Measurements from ENCODE around the gene ASTN2. TPM values are rescaled to one million over a fixed set of nuclear protein-coding genes. Genes with fewer than 3 reads are reported as not detected.
A peak's percentile ranks its signal among the peaks of the same experiment; 100 is the strongest.

Gene ASTN2
- total RNA-seq, 1 donor from 2014 or later: 12.2 TPM

DNA sequence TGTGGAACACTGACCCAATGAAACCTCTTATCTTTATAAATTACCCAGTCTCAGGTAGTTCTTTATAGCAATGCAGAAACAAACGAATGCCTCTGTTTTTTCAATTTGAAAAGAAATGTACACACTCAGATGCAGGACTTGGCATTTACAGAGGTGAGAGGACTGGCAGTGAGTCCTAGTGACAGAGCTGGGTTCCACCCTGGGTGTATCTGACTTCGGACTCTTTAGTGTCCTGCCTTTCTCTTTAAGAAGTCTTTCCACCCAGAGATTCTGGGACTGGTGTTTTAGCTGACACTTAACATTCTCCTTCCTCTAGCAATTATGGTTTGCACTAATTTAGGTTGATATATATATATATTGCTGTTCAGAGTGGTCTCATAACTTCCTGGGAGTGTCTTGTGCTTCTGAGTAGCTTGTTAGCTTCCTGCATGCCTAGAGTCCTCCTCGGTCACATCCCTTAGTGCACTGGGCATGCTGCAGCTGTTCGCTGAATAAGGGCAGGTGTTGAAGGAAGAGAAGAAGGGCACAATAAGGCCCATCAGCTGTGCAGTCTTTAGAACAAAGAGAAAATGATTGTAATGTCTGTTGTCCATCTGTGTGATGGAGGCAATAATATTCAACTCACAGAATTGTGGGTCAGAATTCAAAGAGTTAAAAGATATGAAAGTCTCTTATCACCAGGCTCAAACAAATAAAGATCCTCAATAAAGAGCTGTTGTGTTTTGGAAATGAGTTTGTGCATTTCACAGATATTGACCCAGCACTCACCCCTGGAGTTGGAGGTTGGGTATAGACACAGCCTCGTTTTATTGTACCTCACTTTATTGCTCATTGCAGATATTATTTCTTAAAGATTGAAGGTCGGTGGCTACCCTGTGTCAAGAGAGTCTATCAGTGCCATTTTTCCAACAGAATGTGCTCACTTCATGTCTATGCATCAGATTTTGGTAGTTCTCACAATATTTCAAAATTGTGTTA is 540.6 kb downstream of the ASTN2 start:
- no peaks in the 10 kb centered on the region for H3K27me3 ChIP-seq (ENCODE audit: control insufficient read depth, insufficient read depth, low read length)
- H3K4me3 ChIP-seq (ENCODE audit: low read depth, low read length): no peak overlapping the region
- TF ChIP-seq, protein P1, sequence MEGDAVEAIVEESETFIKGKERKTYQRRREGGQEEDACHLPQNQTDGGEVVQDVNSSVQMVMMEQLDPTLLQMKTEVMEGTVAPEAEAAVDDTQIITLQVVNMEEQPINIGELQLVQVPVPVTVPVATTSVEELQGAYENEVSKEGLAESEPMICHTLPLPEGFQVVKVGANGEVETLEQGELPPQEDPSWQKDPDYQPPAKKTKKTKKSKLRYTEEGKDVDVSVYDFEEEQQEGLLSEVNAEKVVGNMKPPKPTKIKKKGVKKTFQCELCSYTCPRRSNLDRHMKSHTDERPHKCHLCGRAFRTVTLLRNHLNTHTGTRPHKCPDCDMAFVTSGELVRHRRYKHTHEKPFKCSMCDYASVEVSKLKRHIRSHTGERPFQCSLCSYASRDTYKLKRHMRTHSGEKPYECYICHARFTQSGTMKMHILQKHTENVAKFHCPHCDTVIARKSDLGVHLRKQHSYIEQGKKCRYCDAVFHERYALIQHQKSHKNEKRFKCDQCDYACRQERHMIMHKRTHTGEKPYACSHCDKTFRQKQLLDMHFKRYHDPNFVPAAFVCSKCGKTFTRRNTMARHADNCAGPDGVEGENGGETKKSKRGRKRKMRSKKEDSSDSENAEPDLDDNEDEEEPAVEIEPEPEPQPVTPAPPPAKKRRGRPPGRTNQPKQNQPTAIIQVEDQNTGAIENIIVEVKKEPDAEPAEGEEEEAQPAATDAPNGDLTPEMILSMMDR (IDR thresholded peaks at IDR 0.05; ENCODE audit: insufficient read depth, low read length, poor library complexity, severe bottlenecking): no peak
- H3K36me3 ChIP-seq (ENCODE audit: control insufficient read depth, insufficient read depth, low read length): no peaks in the 10 kb centered on the region
- DNase-seq (ENCODE audit: low read depth): no peak

- TF ChIP-seq, protein P1 (IDR thresholded peaks at IDR 0.05; ENCODE audit: insufficient read depth, low read length, poor library complexity, severe bottlenecking): no peak
- no peak overlapping the region for H3K4me3 ChIP-seq (ENCODE audit: low read depth, low read length)
- no peaks in the 10 kb centered on the region for H3K27me3 ChIP-seq (ENCODE audit: control insufficient read depth, insufficient read depth, low read length)
- H3K36me3 ChIP-seq (ENCODE audit: control insufficient read depth, insufficient read depth, low read length): no peaks in the 10 kb centered on the region
- no peak for DNase-seq (ENCODE audit: low read depth)
Measured at GRCh38 chr9:116873491-116873890, 541.4 kb downstream of the ASTN2 start.

DNA sequence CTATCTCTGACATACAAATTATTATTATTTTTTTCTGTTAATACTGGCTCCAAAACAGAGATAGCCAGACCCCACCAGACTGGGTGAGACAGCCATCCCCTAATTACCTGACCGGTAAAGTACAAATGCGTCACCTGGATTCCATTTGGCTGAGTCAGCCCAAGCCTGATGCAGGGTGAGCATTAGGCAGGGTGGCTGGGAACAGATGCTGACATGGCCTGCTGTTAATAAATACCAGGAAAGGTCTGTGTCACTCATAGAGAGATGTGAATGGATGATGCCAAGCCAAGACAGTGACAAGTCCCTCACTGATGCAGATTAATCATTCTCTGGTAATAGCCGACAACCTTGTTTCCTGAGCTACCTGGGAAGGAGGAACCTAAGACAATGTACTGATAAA is 544.3 kb downstream of the ASTN2 start:
- Histone ChIP-seq H3K27me3 (ENCODE audit: control insufficient read depth, insufficient read depth, low read length) (no peaks in the 10 kb centered on the region), H3K4me3 (ENCODE audit: low read depth, low read length) (no peak overlapping the region), H3K36me3 (ENCODE audit: control insufficient read depth, insufficient read depth, low read length) (no peaks in the 10 kb centered on the region)
- TF ChIP-seq, protein P1 (IDR thresholded peaks at IDR 0.05; ENCODE audit: insufficient read depth, low read length, poor library complexity, severe bottlenecking): no peak
- peak; percentile 99 for DNase-seq (ENCODE audit: low read depth)

DNA sequence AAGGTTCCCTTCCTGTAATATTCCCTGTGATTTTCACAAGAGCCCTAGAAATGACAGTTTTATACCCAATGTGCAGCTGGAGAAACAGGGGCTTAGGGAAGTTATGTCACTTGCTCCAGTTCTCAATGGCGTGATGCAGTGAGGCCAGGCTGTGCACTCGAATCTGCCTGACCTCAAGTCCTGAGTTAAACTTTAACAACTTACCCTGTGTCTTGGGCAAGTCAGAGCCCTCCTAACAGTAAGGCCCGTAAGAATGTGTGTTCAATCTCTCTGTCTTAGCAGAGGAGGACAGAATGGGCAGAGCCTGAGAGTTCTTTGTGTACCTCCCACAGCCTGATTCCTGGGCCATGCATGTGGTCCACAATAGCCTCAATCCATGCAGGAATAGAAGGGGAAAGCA is 546.7 kb downstream of the ASTN2 start:
- DNase-seq (ENCODE audit: low read depth): peak; percentile 80
- Histone ChIP-seq H3K4me3 (ENCODE audit: low read depth, low read length) (no peak overlapping the region), H3K27me3 (ENCODE audit: control insufficient read depth, insufficient read depth, low read length) (no peaks in the 10 kb centered on the region), H3K36me3 (ENCODE audit: control insufficient read depth, insufficient read depth, low read length) (no peaks in the 10 kb centered on the region)
- TF ChIP-seq, protein P1 (IDR thresholded peaks at IDR 0.05; ENCODE audit: insufficient read depth, low read length, poor library complexity, severe bottlenecking): no peak

DNA sequence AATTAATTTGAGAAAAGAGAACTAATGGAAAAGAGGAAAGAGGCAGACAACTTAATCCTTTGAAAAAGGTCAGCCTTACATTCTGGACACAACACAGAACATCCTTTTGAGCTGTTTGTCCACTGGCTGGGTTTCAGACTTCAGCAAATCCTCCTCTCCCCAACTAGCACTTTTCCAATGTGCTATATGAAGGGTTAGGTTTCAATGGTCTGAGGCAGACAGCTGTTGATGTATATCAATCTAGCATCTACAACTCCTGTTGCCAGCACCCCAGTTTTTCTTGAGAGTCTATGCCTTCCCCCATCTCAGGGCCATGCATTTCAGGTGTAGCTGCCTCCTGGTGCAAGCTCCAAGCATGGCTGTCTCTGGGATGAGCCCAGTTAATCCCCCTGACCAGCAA is 553.5 kb downstream of the ASTN2 start:
- Histone ChIP-seq H3K36me3 (ENCODE audit: control insufficient read depth, insufficient read depth, low read length) (no peaks in the 10 kb centered on the region), H3K27me3 (ENCODE audit: control insufficient read depth, insufficient read depth, low read length) (no peaks in the 10 kb centered on the region), H3K4me3 (ENCODE audit: low read depth, low read length) (no peak overlapping the region)
- TF ChIP-seq, protein P1 (IDR thresholded peaks at IDR 0.05; ENCODE audit: insufficient read depth, low read length, poor library complexity, severe bottlenecking): no peak
- no peak for DNase-seq (ENCODE audit: low read depth)
